Measurements from ENCODE around the gene PRPF6. TPM values are rescaled to one million over a fixed set of nuclear protein-coding genes. Genes with fewer than 3 reads are reported as not detected.

Gene PRPF6
- total and polyA plus RNA-seq, 2 of the 13 experiments (the other 11 are each of a cell fraction or from before 2014, with no cell fraction given): 63.7 to 101 TPM

DNA sequence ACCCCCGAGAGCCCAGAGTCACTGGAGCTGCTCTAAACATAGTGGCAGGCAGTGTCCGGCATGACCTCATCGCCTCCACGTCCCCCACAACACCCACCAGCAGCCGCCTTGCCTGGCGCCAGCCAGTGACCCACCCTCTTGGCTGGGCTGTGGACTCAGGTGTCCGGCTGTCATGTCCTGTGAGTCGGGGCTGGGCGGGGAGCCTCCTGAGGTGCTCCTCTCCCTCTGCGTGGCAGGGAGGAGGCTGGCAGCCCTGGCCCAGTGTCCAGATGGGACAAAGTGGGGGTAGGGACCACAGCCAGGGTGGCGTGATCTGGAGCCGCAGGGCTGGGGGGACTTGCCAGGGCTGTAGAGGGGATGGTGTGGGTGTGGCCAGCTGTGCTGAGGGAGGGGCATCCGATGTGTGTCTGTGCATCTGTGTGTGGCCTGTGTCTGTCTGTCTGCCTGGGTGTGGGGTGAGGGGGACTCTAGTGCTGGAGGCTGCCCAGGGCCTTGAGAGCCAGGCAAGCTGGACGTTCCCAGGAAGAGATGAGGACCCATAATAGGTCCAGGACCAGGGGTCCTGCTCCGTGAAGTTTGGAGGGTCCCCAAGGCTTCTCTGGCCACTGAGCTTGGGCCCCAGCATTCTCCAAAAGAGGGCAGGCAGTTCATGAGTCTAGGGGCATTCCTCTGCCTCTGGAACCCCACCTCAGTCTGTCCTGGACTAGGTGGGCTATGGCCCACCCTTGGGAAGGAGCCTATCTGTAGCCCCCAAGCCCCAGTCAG is 70.8 kb downstream of the PRPF6 start (continued):
- TF ChIP-seq ZNF251 (CRISPR knock-in tag; IDR thresholded peaks at IDR 0.05): 0 out of 2 replicates have a peak, but pooled peaks have one; percentile 76
- TF ChIP-seq, protein P1, sequence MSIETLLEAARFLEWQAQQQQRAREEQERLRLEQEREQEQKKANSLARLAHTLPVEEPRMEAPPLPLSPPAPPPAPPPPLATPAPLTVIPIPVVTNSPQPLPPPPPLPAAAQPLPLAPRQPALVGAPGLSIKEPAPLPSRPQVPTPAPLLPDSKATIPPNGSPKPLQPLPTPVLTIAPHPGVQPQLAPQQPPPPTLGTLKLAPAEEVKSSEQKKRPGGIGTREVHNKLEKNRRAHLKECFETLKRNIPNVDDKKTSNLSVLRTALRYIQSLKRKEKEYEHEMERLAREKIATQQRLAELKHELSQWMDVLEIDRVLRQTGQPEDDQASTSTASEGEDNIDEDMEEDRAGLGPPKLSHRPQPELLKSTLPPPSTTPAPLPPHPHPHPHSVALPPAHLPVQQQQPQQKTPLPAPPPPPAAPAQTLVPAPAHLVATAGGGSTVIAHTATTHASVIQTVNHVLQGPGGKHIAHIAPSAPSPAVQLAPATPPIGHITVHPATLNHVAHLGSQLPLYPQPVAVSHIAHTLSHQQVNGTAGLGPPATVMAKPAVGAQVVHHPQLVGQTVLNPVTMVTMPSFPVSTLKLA (IDR thresholded peaks at IDR 0.05): no peak
- 0 out of 2 replicates have a peak, but pooled peaks have one; percentile 39 for TF ChIP-seq DPF2 (CRISPR knock-in tag; IDR thresholded peaks at IDR 0.05; ENCODE audit: borderline replicate concordance, low read depth)
- TF ChIP-seq, protein P2, sequence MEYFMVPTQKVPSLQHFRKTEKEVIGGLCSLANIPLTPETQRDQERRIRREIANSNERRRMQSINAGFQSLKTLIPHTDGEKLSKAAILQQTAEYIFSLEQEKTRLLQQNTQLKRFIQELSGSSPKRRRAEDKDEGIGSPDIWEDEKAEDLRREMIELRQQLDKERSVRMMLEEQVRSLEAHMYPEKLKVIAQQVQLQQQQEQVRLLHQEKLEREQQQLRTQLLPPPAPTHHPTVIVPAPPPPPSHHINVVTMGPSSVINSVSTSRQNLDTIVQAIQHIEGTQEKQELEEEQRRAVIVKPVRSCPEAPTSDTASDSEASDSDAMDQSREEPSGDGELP (IDR thresholded peaks at IDR 0.05; ENCODE audit: borderline replicate concordance, low read depth): peak; percentile 18; the same call in 1 of the 2 replicates
- TF ChIP-seq CBX1 (IDR thresholded peaks at IDR 0.05; ENCODE audit: low read depth): peak; percentile 32
- TF ChIP-seq, protein P3, sequence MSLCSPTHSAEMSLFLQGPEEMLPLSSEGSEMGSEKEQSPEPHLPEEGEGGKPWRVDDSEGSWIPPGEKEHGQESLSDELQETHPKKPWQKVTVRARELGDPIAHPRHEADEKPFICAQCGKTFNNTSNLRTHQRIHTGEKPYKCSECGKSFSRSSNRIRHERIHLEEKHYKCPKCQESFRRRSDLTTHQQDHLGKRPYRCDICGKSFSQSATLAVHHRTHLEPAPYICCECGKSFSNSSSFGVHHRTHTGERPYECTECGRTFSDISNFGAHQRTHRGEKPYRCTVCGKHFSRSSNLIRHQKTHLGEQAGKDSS (CRISPR knock-in tag; IDR thresholded peaks at IDR 0.05; ENCODE audit: borderline replicate concordance, low read depth): peak; percentile 32; the same call in 1 of the 2 replicates
- TF ChIP-seq SOX5 (CRISPR knock-in tag; IDR thresholded peaks at IDR 0.05; ENCODE audit: borderline replicate concordance): no peak
- TF ChIP-seq ELF3 (CRISPR knock-in tag; IDR thresholded peaks at IDR 0.05): no peak
- TF ChIP-seq BHLHE40 (IDR thresholded peaks at IDR 0.05; ENCODE audit: low read length): 0 out of 2 replicates have a peak, but pooled peaks have one; percentile 16
- peak; percentile 46 for TF ChIP-seq SAP130 (CRISPR knock-in tag; IDR thresholded peaks at IDR 0.05; ENCODE audit: low read depth)
- TF ChIP-seq, protein P4, sequence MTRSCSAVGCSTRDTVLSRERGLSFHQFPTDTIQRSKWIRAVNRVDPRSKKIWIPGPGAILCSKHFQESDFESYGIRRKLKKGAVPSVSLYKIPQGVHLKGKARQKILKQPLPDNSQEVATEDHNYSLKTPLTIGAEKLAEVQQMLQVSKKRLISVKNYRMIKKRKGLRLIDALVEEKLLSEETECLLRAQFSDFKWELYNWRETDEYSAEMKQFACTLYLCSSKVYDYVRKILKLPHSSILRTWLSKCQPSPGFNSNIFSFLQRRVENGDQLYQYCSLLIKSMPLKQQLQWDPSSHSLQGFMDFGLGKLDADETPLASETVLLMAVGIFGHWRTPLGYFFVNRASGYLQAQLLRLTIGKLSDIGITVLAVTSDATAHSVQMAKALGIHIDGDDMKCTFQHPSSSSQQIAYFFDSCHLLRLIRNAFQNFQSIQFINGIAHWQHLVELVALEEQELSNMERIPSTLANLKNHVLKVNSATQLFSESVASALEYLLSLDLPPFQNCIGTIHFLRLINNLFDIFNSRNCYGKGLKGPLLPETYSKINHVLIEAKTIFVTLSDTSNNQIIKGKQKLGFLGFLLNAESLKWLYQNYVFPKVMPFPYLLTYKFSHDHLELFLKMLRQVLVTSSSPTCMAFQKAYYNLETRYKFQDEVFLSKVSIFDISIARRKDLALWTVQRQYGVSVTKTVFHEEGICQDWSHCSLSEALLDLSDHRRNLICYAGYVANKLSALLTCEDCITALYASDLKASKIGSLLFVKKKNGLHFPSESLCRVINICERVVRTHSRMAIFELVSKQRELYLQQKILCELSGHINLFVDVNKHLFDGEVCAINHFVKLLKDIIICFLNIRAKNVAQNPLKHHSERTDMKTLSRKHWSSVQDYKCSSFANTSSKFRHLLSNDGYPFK (CRISPR knock-in tag; IDR thresholded peaks at IDR 0.05; ENCODE audit: borderline replicate concordance): no peak
- TF ChIP-seq, protein P5, sequence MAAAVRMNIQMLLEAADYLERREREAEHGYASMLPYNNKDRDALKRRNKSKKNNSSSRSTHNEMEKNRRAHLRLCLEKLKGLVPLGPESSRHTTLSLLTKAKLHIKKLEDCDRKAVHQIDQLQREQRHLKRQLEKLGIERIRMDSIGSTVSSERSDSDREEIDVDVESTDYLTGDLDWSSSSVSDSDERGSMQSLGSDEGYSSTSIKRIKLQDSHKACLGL (CRISPR knock-in tag; IDR thresholded peaks at IDR 0.05): peak; percentile 64; the same call in 1 of the 2 replicates
- TF ChIP-seq ZNF232 (CRISPR knock-in tag; IDR thresholded peaks at IDR 0.05; ENCODE audit: borderline replicate concordance): no peak

Data from HepG2 (cell line).